Neutrophil (primary cell): Measurements from ENCODE around the gene TEC.

Experiments used
- H3K27ac ChIP-seq: fragments of 200-600 bp; sonication (generic); 2 replicates; pipeline ENCODE4 v1.5.1; 2016; ENCODE audit warnings: mild to moderate bottlenecking, moderate library complexity
- H3K27me3 ChIP-seq: fragments of 200-600 bp; sonication (generic); 2 replicates; pipeline ENCODE4 v1.6.0; 2016; ENCODE audit warnings: mild to moderate bottlenecking
- H3K36me3 ChIP-seq: fragments of 200-600 bp; sonication (generic); 2 replicates; pipeline ENCODE4 v1.5.1; 2017
- H3K4me1 ChIP-seq, 2 experiments: fragments of 200-600 bp in 1 of 2; sonication (generic) in 1 of 2; 1 replicate in 1 of 2; 2 replicates in 1 of 2; pipeline versions ENCODE4 v1.5.1 to v1.6.1; 2013 to 2016; ENCODE audit warnings: low read depth in 1 of 2, low read length in 1 of 2, mild to moderate bottlenecking in 1 of 2, moderate library complexity in 1 of 2; ENCODE audit not compliant: control insufficient read depth in 1 of 2, insufficient read depth in 1 of 2
- H3K4me3 ChIP-seq, 2 experiments: fragments of 200-600 bp in 1 of 2; sonication (generic) in 1 of 2; 1 replicate in 1 of 2; 2 replicates in 1 of 2; pipeline ENCODE4 v1.5.1; 2013 to 2016; ENCODE audit warnings: low read depth in 1 of 2, low read length in 1 of 2, mild to moderate bottlenecking in 1 of 2, moderate library complexity in 1 of 2
- H3K9me3 ChIP-seq: fragments of 200-600 bp; sonication (generic); 2 replicates; pipeline ENCODE4 v1.5.1; 2016
- CTCF ChIP-seq: fragments of 200-600 bp; sonication (generic); IDR thresholded peaks from 2 replicates; pipeline ENCODE4 v1.5.1; 2016; ENCODE audit warnings: antibody characterized with exemption

Gene TEC

DNA sequence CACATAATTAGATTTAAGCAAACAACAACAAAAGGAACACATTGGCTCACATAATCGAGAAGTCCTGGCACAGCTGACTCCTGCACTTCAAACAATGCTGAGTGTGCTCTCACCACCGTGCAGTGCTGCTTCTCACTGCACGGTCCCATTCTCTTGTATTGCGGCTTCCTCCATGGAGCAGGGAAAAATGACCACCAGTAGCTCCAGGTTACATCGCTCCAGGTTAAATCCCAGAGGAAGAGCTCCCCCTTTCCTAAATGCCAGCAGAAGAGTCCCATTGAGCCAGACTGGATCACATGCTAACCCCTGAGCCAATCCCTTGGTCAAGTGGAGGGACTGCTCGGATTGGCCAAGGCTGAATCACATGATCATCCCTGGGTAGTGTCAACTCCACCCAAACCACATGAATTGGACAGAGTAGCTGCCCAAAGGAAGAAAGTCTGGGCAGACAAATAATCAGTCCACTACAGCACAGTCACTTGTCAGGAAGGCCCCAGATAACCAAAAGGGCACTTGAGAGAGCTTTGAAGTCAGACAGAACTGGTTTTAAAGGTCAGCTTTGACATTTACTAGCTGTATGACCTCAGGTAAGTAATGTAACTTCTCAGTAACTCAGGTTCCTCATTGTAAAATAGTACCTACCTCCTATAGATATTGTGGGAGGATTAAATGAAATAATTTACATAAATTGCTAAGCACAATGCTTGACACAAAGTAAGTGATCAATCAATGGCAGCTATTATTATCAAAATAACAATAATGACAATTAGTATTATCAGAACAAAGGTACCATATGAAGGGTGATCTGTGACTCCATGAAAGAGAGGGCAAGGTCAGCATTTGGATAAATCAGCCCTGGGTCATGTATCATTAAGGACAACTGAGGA is 14.3 kb downstream of the TEC start:
- no peak for TF ChIP-seq CTCF
- Histone ChIP-seq H3K4me3 (no peak overlapping the region), H3K27me3 (no peaks in the 10 kb centered on the region), H3K36me3 (no peaks in the 10 kb centered on the region), H3K9me3 (no peaks in the 10 kb centered on the region), H3K4me1 (peaks cover 5 to 6% of the 10 kb centered on the region in 2 experiments), H3K27ac (no peak overlapping the region)

DNA sequence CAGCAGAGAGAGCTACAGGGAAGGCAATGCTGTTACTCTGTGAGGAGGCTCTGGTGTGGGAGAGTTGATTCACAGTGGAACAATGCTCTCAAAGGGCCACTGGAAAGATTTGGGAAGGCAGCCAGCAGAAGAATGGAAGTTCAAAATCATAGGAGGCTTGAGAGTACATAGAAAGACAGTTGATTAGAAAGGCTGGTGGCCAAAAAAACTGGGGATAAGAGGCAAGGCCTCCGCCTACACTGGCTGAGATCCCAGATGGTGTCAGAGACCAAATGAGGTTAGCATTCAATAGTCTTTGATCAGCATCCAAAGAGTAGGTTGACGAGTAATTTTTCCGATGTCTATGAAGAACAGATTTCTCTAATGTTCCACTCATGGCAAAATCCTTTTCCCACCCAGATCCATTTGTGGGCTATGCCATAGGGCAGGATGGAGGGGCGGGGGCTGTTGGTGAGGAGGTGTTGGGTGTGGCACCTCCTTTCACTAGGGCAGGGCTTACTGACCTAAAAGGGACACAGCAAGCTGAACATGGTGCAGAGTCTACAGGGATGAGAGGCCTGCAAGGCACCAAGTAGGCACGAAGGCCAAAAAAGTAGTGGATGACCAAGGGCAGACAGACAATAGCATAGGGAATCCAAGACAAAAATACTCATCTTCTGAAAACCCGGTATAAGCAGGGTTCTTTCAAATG is 15.1 kb downstream of the TEC start:
- no peak overlapping the region for H3K4me3 ChIP-seq
- TF ChIP-seq CTCF: no peak
- no peaks in the 10 kb centered on the region for H3K36me3 ChIP-seq
- H3K27me3 ChIP-seq: no peaks in the 10 kb centered on the region
- H3K27ac ChIP-seq: no peak overlapping the region
- H3K4me1 ChIP-seq: peaks cover 0 to 2% of the 10 kb centered on the region in 2 experiments
- no peaks in the 10 kb centered on the region for H3K9me3 ChIP-seq

DNA sequence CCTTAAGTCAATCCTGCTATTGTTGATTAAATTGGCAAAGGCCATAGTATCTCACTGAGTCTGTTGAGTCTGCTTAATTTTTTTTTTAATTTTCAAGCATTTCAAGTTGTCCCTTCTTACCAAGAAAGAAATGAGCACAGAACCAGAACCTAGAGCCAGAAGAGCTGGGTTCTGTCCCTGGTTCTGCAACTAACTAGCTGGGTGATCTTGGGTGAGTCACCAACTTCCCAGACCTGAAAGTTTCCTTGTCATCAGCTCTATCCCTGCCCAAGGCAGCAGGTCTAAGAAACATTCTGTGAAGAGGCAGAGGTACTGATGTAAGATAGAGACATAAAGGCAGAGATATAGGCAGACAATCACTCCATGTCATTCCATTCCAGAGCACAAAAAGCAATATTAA is 17.3 kb downstream of the TEC start:
- no peak for TF ChIP-seq CTCF
- H3K27me3 ChIP-seq: no peaks in the 10 kb centered on the region
- no peak overlapping the region for H3K4me3 ChIP-seq
- peaks cover 2% of the 10 kb centered on the region in 2 experiments for H3K4me1 ChIP-seq
- H3K36me3 ChIP-seq: no peaks in the 10 kb centered on the region
- H3K27ac ChIP-seq: no peak overlapping the region
- no peaks in the 10 kb centered on the region for H3K9me3 ChIP-seq

DNA sequence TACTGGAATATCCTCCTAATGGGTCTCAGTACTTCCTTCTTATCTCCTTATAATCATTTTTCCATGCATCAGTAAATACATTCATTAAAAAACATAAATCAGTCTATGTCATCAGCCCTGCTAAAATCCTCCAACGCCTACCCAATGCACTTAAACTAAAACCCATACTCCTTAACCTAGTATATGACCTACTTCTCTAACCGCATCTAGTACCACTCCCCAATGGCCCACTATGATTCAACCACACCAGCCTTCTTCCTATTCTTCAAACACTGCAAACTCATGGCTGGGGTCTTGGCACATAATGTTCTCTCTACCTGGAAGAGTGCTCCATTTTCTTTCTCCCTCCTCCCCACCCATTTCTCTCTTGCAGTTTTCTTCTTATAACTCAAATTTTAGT is 18.7 kb downstream of the TEC start:
- no peak for TF ChIP-seq CTCF
- Histone ChIP-seq H3K36me3 (no peaks in the 10 kb centered on the region), H3K9me3 (no peaks in the 10 kb centered on the region), H3K27me3 (no peaks in the 10 kb centered on the region), H3K4me1 (peaks cover 7 to 8% of the 10 kb centered on the region in 2 experiments), H3K27ac (no peak overlapping the region), H3K4me3 (no peak overlapping the region)

GRCh38 chr4:48250343-48250742 is 19.3 kb downstream of the TEC start:
- H3K27me3 ChIP-seq: no peaks in the 10 kb centered on the region
- no peak for TF ChIP-seq CTCF
- H3K36me3 ChIP-seq: no peaks in the 10 kb centered on the region
- H3K4me3 ChIP-seq: no peak overlapping the region
- peaks cover 7 to 8% of the 10 kb centered on the region in 2 experiments for H3K4me1 ChIP-seq
- H3K27ac ChIP-seq: no peak overlapping the region
- H3K9me3 ChIP-seq: no peaks in the 10 kb centered on the region
